Omental fat pad (tissue), 4 donors: Measurements from ENCODE around the gene TNRC6A. TPM values are rescaled to one million over a fixed set of nuclear protein-coding genes. Genes with fewer than 3 reads are reported as not detected.

Experiments used
- ATAC-seq: fragments of 150-250 bp; one replicate; pipeline ENCODE4 v1.9.1; 2016; ENCODE audit warnings: mild to moderate bottlenecking, moderate library complexity; ENCODE audit not compliant: low FRiP score
- DNase-seq: peaks from one replicate; pipeline ENCODE4 v3.0.0-alpha.2; 2019; ENCODE audit warnings: low spot score
- total RNA-seq, 4 donors: library from RNA; depleted of rRNA; stranded (reverse); fragments of >200 nt; gene quantifications; one replicate each; pipeline ENCODE4 v1.1.0, GENCODE V29; 2016
- TF ChIP-seq, protein P1 (sequence below), 3 donors: fragments of 450-650 bp; IDR thresholded peaks; one replicate each; pipeline ENCODE4 v1.5.1; 2016 to 2017; ENCODE audit warnings: antibody characterized with exemption in 3 of 3, mild to moderate bottlenecking in 3 of 3, moderate library complexity in 2 of 3

Gene TNRC6A
- total RNA-seq, 4 donors from 2014 or later: 30.7 to 89.5 (median 53.0) TPM

DNA sequence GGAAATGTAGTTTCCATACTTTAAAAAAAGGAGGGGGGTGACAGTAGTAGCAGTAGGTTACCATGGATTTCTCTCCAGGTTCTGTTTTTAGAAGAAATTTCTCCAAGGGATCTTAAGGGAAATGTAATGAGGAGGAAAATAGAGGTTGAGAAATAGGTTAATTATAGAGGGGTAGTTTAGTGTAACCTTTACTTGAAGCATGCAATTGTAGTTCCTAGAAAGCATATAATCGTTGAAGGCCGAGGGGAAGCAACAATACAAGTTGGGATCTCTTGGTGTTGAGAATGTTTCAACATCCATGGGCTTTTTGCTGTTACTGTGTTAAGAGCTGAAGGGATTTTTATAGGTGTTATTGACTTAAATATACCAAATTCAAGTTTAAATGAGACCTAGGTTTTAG lies 25.1 kb downstream of the TNRC6A start:
- TF ChIP-seq, protein P1, sequence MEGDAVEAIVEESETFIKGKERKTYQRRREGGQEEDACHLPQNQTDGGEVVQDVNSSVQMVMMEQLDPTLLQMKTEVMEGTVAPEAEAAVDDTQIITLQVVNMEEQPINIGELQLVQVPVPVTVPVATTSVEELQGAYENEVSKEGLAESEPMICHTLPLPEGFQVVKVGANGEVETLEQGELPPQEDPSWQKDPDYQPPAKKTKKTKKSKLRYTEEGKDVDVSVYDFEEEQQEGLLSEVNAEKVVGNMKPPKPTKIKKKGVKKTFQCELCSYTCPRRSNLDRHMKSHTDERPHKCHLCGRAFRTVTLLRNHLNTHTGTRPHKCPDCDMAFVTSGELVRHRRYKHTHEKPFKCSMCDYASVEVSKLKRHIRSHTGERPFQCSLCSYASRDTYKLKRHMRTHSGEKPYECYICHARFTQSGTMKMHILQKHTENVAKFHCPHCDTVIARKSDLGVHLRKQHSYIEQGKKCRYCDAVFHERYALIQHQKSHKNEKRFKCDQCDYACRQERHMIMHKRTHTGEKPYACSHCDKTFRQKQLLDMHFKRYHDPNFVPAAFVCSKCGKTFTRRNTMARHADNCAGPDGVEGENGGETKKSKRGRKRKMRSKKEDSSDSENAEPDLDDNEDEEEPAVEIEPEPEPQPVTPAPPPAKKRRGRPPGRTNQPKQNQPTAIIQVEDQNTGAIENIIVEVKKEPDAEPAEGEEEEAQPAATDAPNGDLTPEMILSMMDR (IDR thresholded peaks at IDR 0.05): no peak
- ATAC-seq (no peak), DNase-seq (no peak)

DNA sequence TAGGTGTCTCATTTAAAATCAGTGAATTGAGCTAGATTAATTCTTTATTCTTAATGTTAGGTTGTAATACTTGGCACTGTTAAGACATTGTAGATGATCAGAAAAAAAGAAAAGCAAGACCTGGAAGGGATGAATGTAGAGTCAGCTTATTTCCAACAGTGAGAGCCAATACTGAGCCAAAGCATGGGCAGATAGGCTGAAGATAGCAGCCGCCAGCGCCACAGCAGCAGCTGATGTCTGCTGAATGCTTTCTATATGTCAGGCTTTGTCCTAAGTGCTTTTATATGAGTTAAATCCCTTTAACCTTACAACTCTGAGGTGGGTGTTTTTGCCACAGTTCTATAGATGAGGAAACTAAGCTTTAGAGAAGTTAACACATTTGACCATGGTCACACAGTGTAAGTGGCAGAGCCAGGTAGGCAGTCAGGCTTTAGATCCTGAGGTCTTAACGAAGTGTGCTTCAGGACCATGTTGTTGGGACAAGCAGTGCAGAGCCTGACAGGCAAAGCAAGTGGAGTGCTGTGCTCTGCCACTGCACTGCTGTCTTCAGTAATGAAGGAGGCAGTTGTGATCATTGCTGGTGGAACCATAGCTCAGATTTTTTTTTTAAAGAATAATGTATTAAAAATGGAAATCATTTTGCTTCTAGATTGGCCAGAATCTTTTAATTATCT lies 25.9 kb downstream of the TNRC6A start:
- DNase-seq (no peak), ATAC-seq (no peak)
- TF ChIP-seq, protein P1 (IDR thresholded peaks at IDR 0.05): no peak

DNA sequence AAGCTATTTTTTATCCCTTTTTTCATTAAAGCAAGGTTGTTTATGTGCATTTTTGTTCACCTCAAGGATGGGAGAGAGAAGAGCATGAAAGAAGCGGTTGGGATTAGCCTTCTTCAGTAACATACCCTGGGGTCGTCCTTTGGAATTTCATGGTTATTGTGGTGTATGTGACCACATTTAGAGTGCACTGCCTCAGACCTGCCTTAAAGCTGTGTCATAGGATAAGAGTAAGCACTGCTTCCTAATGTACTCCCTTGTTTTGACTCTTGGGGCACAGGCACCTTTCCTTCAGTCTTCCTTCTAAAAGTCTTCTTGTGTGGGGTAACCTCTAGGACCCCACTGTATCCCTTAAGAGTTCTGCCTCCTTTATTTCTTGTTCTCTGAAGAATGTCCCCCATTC lies 28.9 kb downstream of the TNRC6A start:
- TF ChIP-seq, protein P1 (IDR thresholded peaks at IDR 0.05): no peak
- ATAC-seq: no peak
- DNase-seq: no peak

DNA sequence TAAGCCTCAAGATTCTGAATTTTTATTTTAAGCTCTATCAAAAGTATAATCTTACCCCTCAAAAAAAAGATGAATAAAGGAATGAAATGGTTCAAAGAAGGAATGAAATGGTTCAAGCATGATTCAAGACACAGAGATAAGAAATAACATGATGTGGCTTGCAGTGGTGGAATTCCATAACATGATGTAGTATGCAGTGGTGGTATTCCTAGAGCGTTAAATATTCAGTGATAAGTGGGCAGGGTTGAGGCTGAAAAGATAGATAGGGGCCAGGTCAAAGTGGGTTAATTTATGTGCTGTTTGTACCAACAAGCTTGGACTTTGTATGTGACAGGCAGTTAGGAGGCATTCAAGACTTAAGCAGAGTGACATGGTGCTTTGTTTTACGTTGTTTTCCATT lies 29.6 kb downstream of the TNRC6A start:
- ATAC-seq (no peak), DNase-seq (no peak)
- TF ChIP-seq, protein P1 (IDR thresholded peaks at IDR 0.05): no peak

DNA sequence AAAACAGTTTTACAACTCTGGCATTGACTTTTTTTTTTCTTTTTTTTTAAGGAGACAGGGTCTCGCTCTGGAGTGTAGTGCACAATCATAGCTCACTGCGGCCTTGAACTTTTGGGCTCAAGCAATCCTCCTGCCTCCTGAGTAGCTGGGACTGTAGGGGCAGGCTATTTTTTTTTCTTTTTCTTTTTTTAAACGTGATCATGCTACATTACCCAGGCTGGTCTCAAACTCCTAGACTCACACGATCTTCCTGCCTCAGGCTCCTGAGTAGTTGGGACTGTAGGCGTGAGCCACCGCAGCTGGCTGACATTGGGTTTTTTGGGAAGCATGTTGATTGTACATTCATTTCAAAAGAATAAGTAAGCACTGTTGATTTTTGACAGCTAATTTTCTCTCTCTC lies 32.1 kb downstream of the TNRC6A start:
- ATAC-seq: no peak
- TF ChIP-seq, protein P1 (IDR thresholded peaks at IDR 0.05): no peak
- no peak for DNase-seq

DNA sequence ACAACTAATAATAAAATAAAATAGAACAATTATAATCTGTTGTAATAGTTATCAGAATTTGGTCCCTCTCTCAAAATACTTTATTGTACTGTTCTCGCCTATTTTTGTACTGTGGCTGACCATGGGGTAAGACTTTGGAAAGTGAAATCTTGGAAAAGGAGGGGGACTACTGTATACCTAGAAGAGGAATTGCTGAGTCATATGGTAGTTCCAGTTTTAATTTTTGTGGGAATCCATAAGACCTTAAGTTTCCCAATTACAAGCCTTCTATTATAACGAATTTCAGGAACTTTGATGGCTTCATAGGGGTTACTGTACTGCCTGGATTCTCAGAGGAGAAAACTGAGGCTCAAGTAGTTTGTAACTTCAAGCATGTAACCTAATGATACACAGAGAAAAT lies 35.5 kb downstream of the TNRC6A start:
- DNase-seq (no peak), ATAC-seq (no peak)
- TF ChIP-seq, protein P1 (IDR thresholded peaks at IDR 0.05): no peak

DNA sequence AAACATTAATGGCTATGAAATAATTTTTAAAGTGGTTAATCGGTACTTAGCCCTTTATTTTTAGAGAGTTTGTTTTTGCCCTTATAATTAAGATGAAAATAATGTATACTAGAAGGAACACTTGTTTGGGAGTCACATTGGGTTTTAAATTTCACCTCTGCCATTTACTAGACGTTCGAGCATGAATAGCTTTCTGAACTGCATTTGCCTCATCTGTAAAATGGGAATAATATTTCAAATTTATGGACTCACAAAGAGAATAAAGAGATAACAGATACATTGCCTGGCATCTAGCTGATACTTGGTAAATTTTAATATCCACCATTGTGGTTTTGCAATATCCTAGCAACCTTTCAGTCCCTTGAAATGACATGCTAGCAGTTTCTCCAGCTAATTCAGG lies 36.6 kb downstream of the TNRC6A start:
- ATAC-seq (no peak), DNase-seq (no peak)
- TF ChIP-seq, protein P1 (IDR thresholded peaks at IDR 0.05): no peak
